DMS153 treated with DMSO at 0.1 percent for 48 hours (cell line): ENCODE results near the gene IPO13.

Source experiments
- DNase-seq: peaks from one replicate; lab custom pipeline; 2025; ENCODE audit not compliant: unreplicated experiment; lab: John Stamatoyannopoulos, UW

IPO13 gene

GRCh38 chr1:43930949-43931275, 15.8 kb upstream of the IPO13 start:
- no peak for DNase-seq

- DNase-seq = no peak
Measured at GRCh38 chr1:43931711-43932660, 14.8 kb upstream of the IPO13 start.

DNA sequence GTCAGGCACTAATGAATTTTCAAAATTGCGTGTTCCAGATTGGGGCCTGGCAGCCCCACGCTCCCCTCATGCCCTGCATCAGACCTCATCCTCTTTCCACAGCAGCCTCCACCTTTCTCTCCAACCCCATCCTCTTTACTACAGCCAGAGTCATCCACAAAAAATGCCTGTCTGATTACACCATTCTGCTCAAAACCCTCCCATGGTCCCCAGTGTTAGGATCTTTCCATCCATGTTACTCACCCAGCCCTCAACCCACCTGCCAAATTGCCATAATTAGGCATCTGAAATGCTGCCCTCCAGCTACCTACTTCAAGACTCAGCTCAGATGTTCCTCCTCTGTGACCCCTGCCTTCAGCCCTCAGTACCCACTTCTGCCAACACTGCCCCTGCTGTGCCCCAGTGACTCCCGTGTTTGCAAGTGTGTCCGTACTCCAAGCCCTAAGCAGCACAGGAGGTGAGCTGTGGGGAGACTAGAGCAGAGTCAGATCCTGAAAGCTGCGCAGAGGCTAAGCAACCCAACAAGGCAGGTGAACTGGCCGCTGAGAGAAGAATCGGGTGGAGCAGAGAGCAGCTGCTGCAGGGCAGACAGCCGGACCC, 13.9 kb upstream of the IPO13 start:
- DNase-seq = no peak

GRCh38 chr1:43933386-43934100, 13.2 kb upstream of the IPO13 start, which contains the start of gene ARTN:
Gene ARTN, plus strand, starts transcription at chr1:43933801. Its CDS starts 1,856 bp downstream, at chr1:43935657.
- DNase-seq = peak; percentile 54

GRCh38 chr1:43934101-43934985, 12.4 kb upstream of the IPO13 start:
- DNase-seq = peak; percentile 76

DNA sequence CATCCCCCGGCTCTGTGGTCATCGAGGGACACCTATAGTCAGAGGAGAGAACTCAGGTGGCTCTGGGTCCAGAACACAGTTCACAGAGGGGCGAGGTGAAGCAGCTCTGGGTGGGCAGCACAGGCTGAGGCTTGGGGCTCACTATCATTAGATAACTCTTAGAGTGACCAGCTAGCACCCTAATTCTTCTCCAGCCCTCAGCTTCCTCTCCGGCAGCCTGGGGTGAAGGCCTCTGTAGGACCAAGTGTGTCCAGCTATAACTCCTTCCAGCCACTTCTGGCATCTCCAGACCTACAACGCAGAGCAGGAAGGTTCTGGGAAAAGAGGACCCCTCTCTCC, 11.8 kb upstream of the IPO13 start:
- DNase-seq = no peak

DNA sequence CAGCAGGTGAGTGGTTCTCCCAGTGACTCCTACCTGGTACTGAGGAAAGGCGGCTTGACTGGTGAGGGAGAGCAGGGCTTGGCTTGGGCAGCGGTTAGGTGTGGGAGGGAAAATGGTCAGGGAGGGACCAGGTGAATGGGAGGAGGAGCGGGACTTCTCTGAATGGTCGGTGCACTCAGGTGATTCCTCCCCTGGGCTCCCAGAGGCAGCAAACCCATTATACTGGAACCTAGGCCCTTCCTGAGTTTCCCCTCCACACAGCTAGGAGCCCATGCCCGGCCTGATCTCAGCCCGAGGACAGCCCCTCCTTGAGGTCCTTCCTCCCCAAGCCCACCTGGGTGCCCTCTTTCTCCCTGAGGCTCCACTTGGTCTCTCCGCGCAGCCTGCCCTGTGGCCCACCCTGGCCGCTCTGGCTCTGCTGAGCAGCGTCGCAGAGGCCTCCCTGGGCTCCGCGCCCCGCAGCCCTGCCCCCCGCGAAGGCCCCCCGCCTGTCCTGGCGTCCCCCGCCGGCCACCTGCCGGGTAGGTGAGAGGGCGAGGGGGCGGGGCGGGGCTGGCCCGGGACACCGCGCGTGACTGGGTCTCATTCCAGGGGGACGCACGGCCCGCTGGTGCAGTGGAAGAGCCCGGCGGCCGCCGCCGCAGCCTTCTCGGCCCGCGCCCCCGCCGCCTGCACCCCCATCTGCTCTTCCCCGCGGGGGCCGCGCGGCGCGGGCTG, 10.9 kb upstream of the IPO13 start:
- peak; percentile 66 for DNase-seq

DNA sequence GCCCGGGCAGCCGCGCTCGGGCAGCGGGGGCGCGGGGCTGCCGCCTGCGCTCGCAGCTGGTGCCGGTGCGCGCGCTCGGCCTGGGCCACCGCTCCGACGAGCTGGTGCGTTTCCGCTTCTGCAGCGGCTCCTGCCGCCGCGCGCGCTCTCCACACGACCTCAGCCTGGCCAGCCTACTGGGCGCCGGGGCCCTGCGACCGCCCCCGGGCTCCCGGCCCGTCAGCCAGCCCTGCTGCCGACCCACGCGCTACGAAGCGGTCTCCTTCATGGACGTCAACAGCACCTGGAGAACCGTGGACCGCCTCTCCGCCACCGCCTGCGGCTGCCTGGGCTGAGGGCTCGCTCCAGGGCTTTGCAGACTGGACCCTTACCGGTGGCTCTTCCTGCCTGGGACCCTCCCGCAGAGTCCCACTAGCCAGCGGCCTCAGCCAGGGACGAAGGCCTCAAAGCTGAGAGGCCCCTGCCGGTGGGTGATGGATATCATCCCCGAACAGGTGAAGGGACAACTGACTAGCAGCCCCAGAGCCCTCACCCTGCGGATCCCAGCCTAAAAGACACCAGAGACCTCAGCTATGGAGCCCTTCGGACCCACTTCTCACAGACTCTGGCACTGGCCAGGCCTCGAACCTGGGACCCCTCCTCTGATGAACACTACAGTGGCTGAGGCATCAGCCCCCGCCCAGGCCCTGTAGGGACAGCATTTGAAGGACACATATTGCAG, 10.2 kb upstream of the IPO13 start:
- peak; percentile 50 for DNase-seq

DNA sequence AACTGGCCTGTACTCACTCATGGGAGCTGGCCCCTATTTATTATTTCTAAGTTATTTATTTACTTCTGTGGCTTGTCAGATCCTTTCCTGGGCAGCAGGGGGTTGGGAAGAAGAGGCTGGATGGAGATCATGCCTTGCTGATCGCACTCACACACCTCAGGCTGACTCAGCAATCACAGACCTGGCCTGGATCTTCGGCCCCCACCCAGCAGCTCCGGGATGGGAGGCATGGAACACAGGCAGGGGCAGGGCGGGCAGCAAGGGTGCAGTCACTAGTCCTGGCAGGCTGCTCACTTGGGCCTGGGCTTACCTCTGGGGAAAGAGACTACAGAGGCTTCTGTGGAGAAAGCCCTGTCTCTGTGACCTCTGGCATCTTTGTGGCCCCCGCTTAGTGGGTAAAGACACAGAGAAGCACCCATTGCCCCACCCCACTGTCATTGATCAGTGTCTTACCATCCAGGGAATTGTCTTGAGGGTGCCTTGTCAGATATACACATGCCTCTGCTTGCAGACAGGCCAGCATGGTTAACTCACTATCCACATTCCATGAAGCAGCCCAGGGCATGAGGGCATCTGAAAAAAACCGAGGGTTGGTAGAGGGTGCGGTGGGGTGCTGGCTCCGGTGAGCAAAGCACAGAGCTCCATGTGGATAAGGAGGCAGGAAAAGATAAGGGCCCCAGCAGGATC, 9.4 kb upstream of the IPO13 start:
- no peak for DNase-seq

DNA sequence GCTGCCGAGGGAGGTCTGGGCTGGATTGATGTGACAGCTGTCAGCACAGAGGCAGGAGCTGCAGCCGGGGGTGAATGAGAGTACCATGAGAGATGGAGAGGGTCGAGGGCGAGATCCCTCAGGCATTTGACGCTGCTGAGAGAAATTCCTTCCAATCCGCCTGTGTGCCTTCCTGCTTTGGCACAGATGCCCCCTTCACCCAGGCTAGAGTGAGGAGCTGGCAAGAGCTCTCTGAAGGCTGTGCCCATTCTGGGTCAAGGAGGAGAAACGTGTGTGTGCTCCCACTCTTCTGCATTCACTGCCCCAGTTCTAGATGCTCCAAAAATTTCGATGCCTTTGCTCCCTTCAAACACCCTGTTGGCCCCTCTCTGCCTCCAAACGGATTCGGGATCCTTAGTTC, 8.4 kb upstream of the IPO13 start:
- DNase-seq = no peak

- no peak for DNase-seq
Measured at GRCh38 chr1:43938892-43939587, 7.7 kb upstream of the IPO13 start.

DNA sequence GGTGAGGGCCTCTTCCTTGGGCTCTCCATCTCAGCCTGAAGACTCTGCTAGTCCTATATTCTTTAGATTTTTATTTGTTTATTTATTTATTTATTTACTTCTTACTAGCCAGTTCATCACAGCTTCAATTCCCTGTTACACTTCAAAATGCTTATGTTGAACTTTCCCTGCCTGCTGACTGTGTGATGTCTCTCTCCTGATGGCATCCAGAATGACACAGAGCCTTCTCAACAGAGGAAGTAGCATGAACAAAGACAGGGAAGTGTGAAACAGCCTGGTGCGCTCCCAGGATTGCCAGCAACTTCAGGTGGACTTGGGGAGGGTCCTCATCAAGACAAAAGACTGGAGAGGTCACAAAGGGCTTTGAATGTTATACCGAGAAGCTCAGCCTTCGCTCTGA, 4.3 kb upstream of the IPO13 start:
- DNase-seq = no peak

GRCh38 chr1:43944860-43945259, 1.9 kb upstream of the IPO13 start:
- DNase-seq = no peak

- peak; percentile 52 for DNase-seq
Measured at GRCh38 chr1:43945674-43946235, 995 bp upstream of the IPO13 start.

GRCh38 chr1:43947061-43947873, 517 bp downstream of the IPO13 start:
- DNase-seq = no peak

- DNase-seq = no peak
Measured at GRCh38 chr1:43947874-43948437, 1.2 kb downstream of the IPO13 start.

GRCh38 chr1:43949678-43950077, 2.9 kb downstream of the IPO13 start:
- no peak for DNase-seq
